H1 (cell line): Measurements from ENCODE around the gene ASB1. TPM values are rescaled to one million over a fixed set of nuclear protein-coding genes. Genes with fewer than 3 reads are reported as not detected.

Experiments
- GABPA ChIP-seq: IDR thresholded peaks from 2 replicates; pipeline ENCODE4 v1.6.1; 2011; ENCODE audit warnings: mild to moderate bottlenecking, low read length, moderate library complexity, borderline replicate concordance; ENCODE audit not compliant: insufficient read depth
- polyA plus RNA-seq, 7 experiments: library from polyadenylated mRNA; depleted of rRNA in 3 of 7; stranded (reverse) in 5 of 7; unstranded in 2 of 7; fragments of >200 nt in 5 of 7; fragments of 200-250 nt in 2 of 7; gene quantifications; 1 replicate in 5 of 7; 2 replicates in 1 of 7; 4 replicates in 1 of 7; pipeline versions ENCODE4 v1.2.1 to v1.2.3, GENCODE V29; 2011 to 2013; ENCODE audit warnings: missing spikeins in 2 of 7, mixed read lengths in 2 of 7
- total RNA-seq: library from RNA; stranded (reverse); fragmentation: NEBNext Ultra II Directional; extraction: Animal tissue kit (Norgen Biotek cat#: 25700); gene quantifications from 2 replicates; pipeline ENCODE4 v1.2.1, GENCODE V29; 2021
- TF ChIP-seq, protein P1 (sequence below): fragments of 300-600 bp; sonication (generic); IDR thresholded peaks from 2 replicates; pipeline ENCODE4 v1.7.1; 2012; ENCODE audit warnings: low read length, moderate library complexity, mild to moderate bottlenecking, inconsistent platforms; ENCODE audit not compliant: insufficient replicate concordance

Gene ASB1
- total and polyA plus RNA-seq, 2 of the 8 experiments (the other 6 are each of a cell fraction or from before 2014, with no cell fraction given) = 24.1 to 36.0 TPM

GRCh38 chr2:238493880-238494572 is 67.3 kb downstream of the ASB1 start (continued):
- TF ChIP-seq, protein P1, sequence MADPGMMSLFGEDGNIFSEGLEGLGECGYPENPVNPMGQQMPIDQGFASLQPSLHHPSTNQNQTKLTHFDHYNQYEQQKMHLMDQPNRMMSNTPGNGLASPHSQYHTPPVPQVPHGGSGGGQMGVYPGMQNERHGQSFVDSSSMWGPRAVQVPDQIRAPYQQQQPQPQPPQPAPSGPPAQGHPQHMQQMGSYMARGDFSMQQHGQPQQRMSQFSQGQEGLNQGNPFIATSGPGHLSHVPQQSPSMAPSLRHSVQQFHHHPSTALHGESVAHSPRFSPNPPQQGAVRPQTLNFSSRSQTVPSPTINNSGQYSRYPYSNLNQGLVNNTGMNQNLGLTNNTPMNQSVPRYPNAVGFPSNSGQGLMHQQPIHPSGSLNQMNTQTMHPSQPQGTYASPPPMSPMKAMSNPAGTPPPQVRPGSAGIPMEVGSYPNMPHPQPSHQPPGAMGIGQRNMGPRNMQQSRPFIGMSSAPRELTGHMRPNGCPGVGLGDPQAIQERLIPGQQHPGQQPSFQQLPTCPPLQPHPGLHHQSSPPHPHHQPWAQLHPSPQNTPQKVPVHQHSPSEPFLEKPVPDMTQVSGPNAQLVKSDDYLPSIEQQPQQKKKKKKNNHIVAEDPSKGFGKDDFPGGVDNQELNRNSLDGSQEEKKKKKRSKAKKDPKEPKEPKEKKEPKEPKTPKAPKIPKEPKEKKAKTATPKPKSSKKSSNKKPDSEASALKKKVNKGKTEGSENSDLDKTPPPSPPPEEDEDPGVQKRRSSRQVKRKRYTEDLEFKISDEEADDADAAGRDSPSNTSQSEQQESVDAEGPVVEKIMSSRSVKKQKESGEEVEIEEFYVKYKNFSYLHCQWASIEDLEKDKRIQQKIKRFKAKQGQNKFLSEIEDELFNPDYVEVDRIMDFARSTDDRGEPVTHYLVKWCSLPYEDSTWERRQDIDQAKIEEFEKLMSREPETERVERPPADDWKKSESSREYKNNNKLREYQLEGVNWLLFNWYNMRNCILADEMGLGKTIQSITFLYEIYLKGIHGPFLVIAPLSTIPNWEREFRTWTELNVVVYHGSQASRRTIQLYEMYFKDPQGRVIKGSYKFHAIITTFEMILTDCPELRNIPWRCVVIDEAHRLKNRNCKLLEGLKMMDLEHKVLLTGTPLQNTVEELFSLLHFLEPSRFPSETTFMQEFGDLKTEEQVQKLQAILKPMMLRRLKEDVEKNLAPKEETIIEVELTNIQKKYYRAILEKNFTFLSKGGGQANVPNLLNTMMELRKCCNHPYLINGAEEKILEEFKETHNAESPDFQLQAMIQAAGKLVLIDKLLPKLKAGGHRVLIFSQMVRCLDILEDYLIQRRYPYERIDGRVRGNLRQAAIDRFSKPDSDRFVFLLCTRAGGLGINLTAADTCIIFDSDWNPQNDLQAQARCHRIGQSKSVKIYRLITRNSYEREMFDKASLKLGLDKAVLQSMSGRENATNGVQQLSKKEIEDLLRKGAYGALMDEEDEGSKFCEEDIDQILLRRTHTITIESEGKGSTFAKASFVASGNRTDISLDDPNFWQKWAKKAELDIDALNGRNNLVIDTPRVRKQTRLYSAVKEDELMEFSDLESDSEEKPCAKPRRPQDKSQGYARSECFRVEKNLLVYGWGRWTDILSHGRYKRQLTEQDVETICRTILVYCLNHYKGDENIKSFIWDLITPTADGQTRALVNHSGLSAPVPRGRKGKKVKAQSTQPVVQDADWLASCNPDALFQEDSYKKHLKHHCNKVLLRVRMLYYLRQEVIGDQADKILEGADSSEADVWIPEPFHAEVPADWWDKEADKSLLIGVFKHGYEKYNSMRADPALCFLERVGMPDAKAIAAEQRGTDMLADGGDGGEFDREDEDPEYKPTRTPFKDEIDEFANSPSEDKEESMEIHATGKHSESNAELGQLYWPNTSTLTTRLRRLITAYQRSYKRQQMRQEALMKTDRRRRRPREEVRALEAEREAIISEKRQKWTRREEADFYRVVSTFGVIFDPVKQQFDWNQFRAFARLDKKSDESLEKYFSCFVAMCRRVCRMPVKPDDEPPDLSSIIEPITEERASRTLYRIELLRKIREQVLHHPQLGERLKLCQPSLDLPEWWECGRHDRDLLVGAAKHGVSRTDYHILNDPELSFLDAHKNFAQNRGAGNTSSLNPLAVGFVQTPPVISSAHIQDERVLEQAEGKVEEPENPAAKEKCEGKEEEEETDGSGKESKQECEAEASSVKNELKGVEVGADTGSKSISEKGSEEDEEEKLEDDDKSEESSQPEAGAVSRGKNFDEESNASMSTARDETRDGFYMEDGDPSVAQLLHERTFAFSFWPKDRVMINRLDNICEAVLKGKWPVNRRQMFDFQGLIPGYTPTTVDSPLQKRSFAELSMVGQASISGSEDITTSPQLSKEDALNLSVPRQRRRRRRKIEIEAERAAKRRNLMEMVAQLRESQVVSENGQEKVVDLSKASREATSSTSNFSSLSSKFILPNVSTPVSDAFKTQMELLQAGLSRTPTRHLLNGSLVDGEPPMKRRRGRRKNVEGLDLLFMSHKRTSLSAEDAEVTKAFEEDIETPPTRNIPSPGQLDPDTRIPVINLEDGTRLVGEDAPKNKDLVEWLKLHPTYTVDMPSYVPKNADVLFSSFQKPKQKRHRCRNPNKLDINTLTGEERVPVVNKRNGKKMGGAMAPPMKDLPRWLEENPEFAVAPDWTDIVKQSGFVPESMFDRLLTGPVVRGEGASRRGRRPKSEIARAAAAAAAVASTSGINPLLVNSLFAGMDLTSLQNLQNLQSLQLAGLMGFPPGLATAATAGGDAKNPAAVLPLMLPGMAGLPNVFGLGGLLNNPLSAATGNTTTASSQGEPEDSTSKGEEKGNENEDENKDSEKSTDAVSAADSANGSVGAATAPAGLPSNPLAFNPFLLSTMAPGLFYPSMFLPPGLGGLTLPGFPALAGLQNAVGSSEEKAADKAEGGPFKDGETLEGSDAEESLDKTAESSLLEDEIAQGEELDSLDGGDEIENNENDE = no peak
- TF ChIP-seq GABPA = no peak
